Testis (tissue), 2 donors: ENCODE measurements around the gene VKORC1.

Experiments used
- CTCF ChIP-seq, 3 experiments: fragments of 450-650 bp in 2 of 3; fragments of 200-600 bp in 1 of 3; sonication (generic) in 1 of 3; IDR thresholded peaks; one replicate each; pipeline ENCODE4 v1.5.1; 2016 to 2019; ENCODE audit warnings: antibody characterized with exemption in 3 of 3, mild to moderate bottlenecking in 2 of 3, moderate library complexity in 1 of 3
- POLR2A ChIP-seq: fragments of 450-650 bp; IDR thresholded peaks from one replicate; pipeline ENCODE4 v1.6.1; 2017; ENCODE audit warnings: antibody characterized with exemption, mild to moderate bottlenecking, moderate library complexity

- TF ChIP-seq POLR2A, result no peak
- TF ChIP-seq CTCF (IDR thresholded peaks at IDR 0.05), result no peak
These were observed 35.8 kb upstream of the VKORC1 start for GRCh38 chr16:31130336-31130891.
